ENCODE results near the gene MVK. TPM values are rescaled to one million over a fixed set of nuclear protein-coding genes. Genes with fewer than 3 reads are reported as not detected.
A peak's percentile ranks its signal among the peaks of the same experiment; 100 is the strongest.

MVK gene
- polyA plus RNA-seq, 1 of the 3 experiments (the other 2 are of a cell fraction): 7.0 TPM

DNA sequence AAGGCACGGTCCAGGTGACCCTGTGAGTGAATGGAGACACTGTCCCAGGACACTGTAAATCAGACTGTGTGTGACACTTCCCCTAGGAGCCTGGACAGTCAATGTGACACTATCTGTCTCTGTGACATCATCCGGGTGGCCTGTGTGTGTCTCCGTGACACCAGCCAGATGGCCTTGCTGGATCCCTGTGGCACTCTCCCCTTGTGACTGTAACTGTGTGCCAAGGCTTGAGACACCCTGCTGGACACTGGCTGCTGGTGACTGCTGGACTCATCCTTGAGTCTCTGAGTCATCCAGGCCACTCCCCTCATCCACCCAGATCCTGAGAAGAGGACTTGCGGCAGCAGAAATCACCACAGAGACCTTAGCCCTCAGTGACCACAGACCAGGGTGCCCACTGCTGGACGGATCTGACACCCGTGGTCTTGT is 51.6 kb downstream of the MVK start:
- CTCF ChIA-PET: interaction anchor here (1.0 to 1.9 kb wide), 4 partner anchors 16 to 150 kb away, joined by 3 to 5 read pairs (median 4); no protein-coding TSS in a partner anchor
- WGBS (ENCODE audit: low lambda C conversion rate): 10% methylated on average over 5 of the region's 6 CpGs

More for the DNA sequence above, 51.6 kb downstream of the MVK start:
- Histone ChIP-seq H3F3A (replicated peaks; ENCODE audit: insufficient read depth) (no peaks in the 10 kb centered on the region), H3K9me2 (no peaks in the 10 kb centered on the region), H3K4me3 (ENCODE audit: low read depth in 2 of 2, low read length in 1 of 2) (no peak overlapping the region), H3K27ac (ENCODE audit: low read depth in 2 of 2, low read length in 1 of 2) (peak overlapping the region in 1 of 2 experiments; percentile 75; a peak in 2 of 4 replicates), H2AFZ (ENCODE audit: low read depth) (no peak overlapping the region), H3K27me3 (ENCODE audit: insufficient read depth) (peaks cover 12% of the 10 kb centered on the region; the same call in 1 of the 2 replicates), H3K9ac (no peak overlapping the region), H3K36me3 (replicated peaks in 1 of 2; ENCODE audit: control insufficient read depth in 1 of 2, insufficient read depth in 2 of 2, low read length in 1 of 2) (no peaks in the 10 kb centered on the region), H3K9me3 (no peaks in the 10 kb centered on the region), H3K4me1 (ENCODE audit: control insufficient read depth in 1 of 2, insufficient read depth in 2 of 2, low read depth in 1 of 2, low read length in 1 of 2) (peaks cover 0 to 60% of the 10 kb centered on the region in 2 experiments; a peak in 3 of 4 replicates), H3K4me2 (no peak overlapping the region), H3K79me2 (ENCODE audit: insufficient read depth) (no peaks in the 10 kb centered on the region), H4K20me1 (ENCODE audit: insufficient read depth) (no peaks in the 10 kb centered on the region)
- TF ChIP-seq CHD2 (IDR thresholded peaks at IDR 0.05; ENCODE audit: low read length, partially characterized antibody) (peak; percentile 69), FOSL2 (IDR thresholded peaks at IDR 0.05; ENCODE audit: borderline replicate concordance, low read depth) (no peak), GATA2 (CRISPR knock-in tag; IDR thresholded peaks at IDR 0.05) (peak; percentile 85), TCF12 (IDR thresholded peaks at IDR 0.05) (peak; percentile 24; the same call in 1 of the 2 replicates), RAD21 (IDR thresholded peaks at IDR 0.05; ENCODE audit: low read length) (peak; percentile 36; the same call in 1 of the 2 replicates), GABPA (IDR thresholded peaks at IDR 0.05; ENCODE audit: low read depth) (no peak), EP300 (IDR thresholded peaks at IDR 0.05; ENCODE audit: borderline replicate concordance in 1 of 2, low read depth in 1 of 2, low read length in 1 of 2) (peak in 1 of 2 experiments; percentile 89; a peak in 2 of 4 replicates), NRF1 (IDR thresholded peaks at IDR 0.05; ENCODE audit: low read depth, low read length) (no peak), FOXJ3 (CRISPR knock-in tag; IDR thresholded peaks at IDR 0.05) (peak; percentile 90), NFIC (IDR thresholded peaks at IDR 0.05; ENCODE audit: borderline replicate concordance) (no peak), ELF1 (IDR thresholded peaks at IDR 0.05) (no peak), MXI1 (IDR thresholded peaks at IDR 0.05; ENCODE audit: low read depth, low read length) (no peak; the same call in 1 of the 2 replicates), SMC3 (IDR thresholded peaks at IDR 0.05; ENCODE audit: low read depth, low read length) (peak; percentile 17; the same call in 1 of the 2 replicates), RCOR1 (IDR thresholded peaks at IDR 0.05; ENCODE audit: low read length) (peak; percentile 75)
- TF ChIP-seq, protein P1, sequence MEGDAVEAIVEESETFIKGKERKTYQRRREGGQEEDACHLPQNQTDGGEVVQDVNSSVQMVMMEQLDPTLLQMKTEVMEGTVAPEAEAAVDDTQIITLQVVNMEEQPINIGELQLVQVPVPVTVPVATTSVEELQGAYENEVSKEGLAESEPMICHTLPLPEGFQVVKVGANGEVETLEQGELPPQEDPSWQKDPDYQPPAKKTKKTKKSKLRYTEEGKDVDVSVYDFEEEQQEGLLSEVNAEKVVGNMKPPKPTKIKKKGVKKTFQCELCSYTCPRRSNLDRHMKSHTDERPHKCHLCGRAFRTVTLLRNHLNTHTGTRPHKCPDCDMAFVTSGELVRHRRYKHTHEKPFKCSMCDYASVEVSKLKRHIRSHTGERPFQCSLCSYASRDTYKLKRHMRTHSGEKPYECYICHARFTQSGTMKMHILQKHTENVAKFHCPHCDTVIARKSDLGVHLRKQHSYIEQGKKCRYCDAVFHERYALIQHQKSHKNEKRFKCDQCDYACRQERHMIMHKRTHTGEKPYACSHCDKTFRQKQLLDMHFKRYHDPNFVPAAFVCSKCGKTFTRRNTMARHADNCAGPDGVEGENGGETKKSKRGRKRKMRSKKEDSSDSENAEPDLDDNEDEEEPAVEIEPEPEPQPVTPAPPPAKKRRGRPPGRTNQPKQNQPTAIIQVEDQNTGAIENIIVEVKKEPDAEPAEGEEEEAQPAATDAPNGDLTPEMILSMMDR (IDR thresholded peaks at IDR 0.05): peak; percentile 27; the same call in 1 of the 2 replicates
- TF ChIP-seq, protein P2, sequence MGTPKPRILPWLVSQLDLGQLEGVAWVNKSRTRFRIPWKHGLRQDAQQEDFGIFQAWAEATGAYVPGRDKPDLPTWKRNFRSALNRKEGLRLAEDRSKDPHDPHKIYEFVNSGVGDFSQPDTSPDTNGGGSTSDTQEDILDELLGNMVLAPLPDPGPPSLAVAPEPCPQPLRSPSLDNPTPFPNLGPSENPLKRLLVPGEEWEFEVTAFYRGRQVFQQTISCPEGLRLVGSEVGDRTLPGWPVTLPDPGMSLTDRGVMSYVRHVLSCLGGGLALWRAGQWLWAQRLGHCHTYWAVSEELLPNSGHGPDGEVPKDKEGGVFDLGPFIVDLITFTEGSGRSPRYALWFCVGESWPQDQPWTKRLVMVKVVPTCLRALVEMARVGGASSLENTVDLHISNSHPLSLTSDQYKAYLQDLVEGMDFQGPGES (IDR thresholded peaks at IDR 0.05; ENCODE audit: low read depth, low read length): no peak
- TF ChIP-seq, protein P3, sequence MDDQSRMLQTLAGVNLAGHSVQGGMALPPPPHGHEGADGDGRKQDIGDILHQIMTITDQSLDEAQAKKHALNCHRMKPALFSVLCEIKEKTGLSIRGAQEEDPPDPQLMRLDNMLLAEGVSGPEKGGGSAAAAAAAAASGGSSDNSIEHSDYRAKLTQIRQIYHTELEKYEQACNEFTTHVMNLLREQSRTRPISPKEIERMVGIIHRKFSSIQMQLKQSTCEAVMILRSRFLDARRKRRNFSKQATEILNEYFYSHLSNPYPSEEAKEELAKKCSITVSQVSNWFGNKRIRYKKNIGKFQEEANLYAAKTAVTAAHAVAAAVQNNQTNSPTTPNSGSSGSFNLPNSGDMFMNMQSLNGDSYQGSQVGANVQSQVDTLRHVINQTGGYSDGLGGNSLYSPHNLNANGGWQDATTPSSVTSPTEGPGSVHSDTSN (IDR thresholded peaks at IDR 0.05): no peak
- DNase-seq: peak; percentile 85
- POLR2A ChIA-PET: no interaction called here
